Brain microvascular endothelial cell (primary cell): ENCODE results near the gene TRIP4.
"Not testable (repeated sequence)": the region's sequence is repeated elsewhere in the genome, so short reads cannot be mapped to it uniquely, and the experiment has no call there.

Source experiments
- DNase-seq: peaks from one replicate; pipeline ENCODE4 v3.0.0-alpha.2; 2020
- H3K27ac ChIP-seq: fragments of 250-450 bp; sonication (Bioruptor Pico); 2 replicates; pipeline ENCODE4 v1.5.1; 2020; ENCODE audit warnings: mild to moderate bottlenecking, moderate library complexity
- H3K27me3 ChIP-seq: fragments of 250-450 bp; sonication (Bioruptor Pico); replicated peaks from 2 replicates; pipeline ENCODE4 v1.5.1; 2020; ENCODE audit warnings: mild to moderate bottlenecking
- H3K36me3 ChIP-seq: fragments of 250-450 bp; sonication (Bioruptor Pico); replicated peaks from 2 replicates; pipeline ENCODE4 v1.5.1; 2020; ENCODE audit warnings: mild to moderate bottlenecking
- H3K4me3 ChIP-seq: 2 replicates; pipeline ENCODE4 v1.5.1; 2011; ENCODE audit warnings: low read depth, mild to moderate bottlenecking, control low read depth, low read length, moderate library complexity
- in situ Hi-C: cut with HindIII; loops from 2 replicates; pipeline ENCODE4 v1.10.0; 2017; ENCODE audit warnings: low sequenced_read_pairs, low pct_ligation_motif_present
- TF ChIP-seq, protein P1 (sequence below): IDR thresholded peaks from 2 replicates; pipeline ENCODE4 v1.5.1; 2011; ENCODE audit warnings: low read depth, mild to moderate bottlenecking, moderate library complexity, low read length, control low read depth, inconsistent platforms; ENCODE audit errors: missing control alignments

TRIP4 gene

GRCh38 chr15:64389036-64389435, 1.4 kb downstream of the TRIP4 start:
- no peak overlapping the region for H3K27ac ChIP-seq

DNA sequence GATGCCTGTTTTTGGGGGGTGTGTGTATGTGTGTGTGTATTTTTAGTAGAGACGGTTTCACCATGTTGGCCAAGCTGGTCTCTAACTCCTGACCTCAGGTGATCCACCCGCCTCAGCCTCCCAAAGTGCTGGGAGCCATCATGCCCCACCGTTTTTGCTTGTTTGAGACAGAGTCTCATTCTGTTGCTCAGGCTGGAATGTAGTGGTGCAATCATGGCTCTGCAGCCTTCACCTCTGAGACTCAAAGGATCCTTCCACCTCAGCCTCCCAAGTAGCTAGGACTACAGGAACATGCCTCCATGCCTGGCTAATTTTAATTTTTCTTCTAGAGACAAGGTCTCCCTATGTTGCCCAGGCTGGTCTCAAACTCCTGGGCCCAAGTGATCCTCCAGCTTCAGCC, 4.8 kb downstream of the TRIP4 start:
- in situ Hi-C loops, H3K4me3 ChIP-seq, DNase-seq, H3K27ac ChIP-seq, H3K27me3 ChIP-seq: not testable (repeated sequence)
- H3K36me3 ChIP-seq, result peaks cover 21% of the 10 kb centered on the region

More at GRCh38 chr15:64389036-64389435, 1.4 kb downstream of the TRIP4 start:
- H3K36me3 ChIP-seq, result peaks cover 3% of the 10 kb centered on the region
- H3K4me3 ChIP-seq, result no peak overlapping the region
- no peak for DNase-seq
- in situ Hi-C loops, result no loop called here
- TF ChIP-seq, protein P1, sequence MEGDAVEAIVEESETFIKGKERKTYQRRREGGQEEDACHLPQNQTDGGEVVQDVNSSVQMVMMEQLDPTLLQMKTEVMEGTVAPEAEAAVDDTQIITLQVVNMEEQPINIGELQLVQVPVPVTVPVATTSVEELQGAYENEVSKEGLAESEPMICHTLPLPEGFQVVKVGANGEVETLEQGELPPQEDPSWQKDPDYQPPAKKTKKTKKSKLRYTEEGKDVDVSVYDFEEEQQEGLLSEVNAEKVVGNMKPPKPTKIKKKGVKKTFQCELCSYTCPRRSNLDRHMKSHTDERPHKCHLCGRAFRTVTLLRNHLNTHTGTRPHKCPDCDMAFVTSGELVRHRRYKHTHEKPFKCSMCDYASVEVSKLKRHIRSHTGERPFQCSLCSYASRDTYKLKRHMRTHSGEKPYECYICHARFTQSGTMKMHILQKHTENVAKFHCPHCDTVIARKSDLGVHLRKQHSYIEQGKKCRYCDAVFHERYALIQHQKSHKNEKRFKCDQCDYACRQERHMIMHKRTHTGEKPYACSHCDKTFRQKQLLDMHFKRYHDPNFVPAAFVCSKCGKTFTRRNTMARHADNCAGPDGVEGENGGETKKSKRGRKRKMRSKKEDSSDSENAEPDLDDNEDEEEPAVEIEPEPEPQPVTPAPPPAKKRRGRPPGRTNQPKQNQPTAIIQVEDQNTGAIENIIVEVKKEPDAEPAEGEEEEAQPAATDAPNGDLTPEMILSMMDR, result no peak
- H3K27me3 ChIP-seq, result no peaks in the 10 kb centered on the region

GRCh38 chr15:64396789-64397188, 9.2 kb downstream of the TRIP4 start:
- no peak overlapping the region for H3K4me3 ChIP-seq
- H3K36me3 ChIP-seq, result peaks cover 45% of the 10 kb centered on the region
- H3K27me3 ChIP-seq, result no peaks in the 10 kb centered on the region
- no peak overlapping the region for H3K27ac ChIP-seq
- in situ Hi-C loops, result no loop called here
- TF ChIP-seq, protein P1, result no peak
- DNase-seq, result no peak

DNA sequence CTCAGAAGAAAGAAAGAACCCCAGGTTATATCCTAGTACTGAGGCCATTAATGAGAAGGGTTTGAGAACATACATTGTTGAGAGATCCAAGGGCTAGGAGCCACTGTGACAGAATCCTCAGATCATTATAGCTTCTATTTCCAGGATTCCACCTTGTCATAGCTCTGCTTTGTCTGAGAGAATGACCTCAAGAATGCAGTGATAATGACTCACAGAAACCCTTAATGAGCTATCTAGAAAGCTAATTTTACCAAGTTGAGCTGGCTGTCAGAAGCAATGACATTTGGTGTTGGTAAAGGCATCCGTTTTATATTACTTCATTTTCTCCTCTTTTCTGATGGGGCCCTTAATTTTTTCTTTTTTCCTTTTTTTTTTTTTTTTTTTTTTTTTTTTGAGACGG, 10.9 kb downstream of the TRIP4 start:
- H3K4me3 ChIP-seq, result no peak overlapping the region
- H3K27me3 ChIP-seq, result no peaks in the 10 kb centered on the region
- peaks cover 45% of the 10 kb centered on the region for H3K36me3 ChIP-seq
- no peak overlapping the region for H3K27ac ChIP-seq
- TF ChIP-seq, protein P1, result no peak
- DNase-seq, result no peak
- in situ Hi-C loops, result no loop called here

DNA sequence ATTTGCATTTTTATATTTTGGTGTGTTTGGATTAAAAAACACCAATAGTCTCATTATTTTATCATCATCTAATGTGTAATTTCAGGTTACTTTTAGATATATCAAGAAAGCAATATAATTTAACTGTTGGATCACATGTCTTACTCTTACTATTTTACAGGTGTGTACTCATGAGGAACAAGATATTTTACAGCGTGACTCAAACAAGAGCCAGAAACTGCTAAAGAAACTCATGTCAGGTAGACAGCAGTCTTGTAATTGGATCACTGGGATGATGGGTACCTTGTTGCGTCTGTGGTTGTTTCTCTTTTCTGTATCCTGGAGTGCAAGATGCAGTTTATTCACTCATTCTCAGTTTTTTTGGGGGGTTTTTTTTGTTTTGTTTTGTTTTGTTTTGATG, 12.9 kb downstream of the TRIP4 start:
- H3K27me3 ChIP-seq, result no peaks in the 10 kb centered on the region
- no peak overlapping the region for H3K4me3 ChIP-seq
- peaks cover 42% of the 10 kb centered on the region for H3K36me3 ChIP-seq
- no peak for DNase-seq
- in situ Hi-C loops, result no loop called here
- no peak overlapping the region for H3K27ac ChIP-seq
- TF ChIP-seq, protein P1, result no peak

GRCh38 chr15:64412216-64412615, 24.6 kb downstream of the TRIP4 start:
- no peak for DNase-seq
- in situ Hi-C loops, result no loop called here
- TF ChIP-seq, protein P1, result no peak
- H3K27me3 ChIP-seq, result no peaks in the 10 kb centered on the region
- no peak overlapping the region for H3K27ac ChIP-seq
- H3K36me3 ChIP-seq, result peaks cover 32% of the 10 kb centered on the region
- no peak overlapping the region for H3K4me3 ChIP-seq

- H3K27me3 ChIP-seq, result no peaks in the 10 kb centered on the region
- DNase-seq, result no peak
- no peak overlapping the region for H3K27ac ChIP-seq
- no peak overlapping the region for H3K4me3 ChIP-seq
- H3K36me3 ChIP-seq, result peaks cover 53% of the 10 kb centered on the region
- in situ Hi-C loops, result no loop called here
- TF ChIP-seq, protein P1, result no peak
Measured at GRCh38 chr15:64422697-64423096, 35.1 kb downstream of the TRIP4 start.
